SKM-1 treated with dmso at 0.1 percent for 144 hours (cell line): ENCODE measurements around the gene ZNF526.
"Not testable (repeated sequence)": the region's sequence is repeated elsewhere in the genome, so short reads cannot be mapped to it uniquely, and the experiment has no call there.

ENCODE experiments used
- DNase-seq: peaks from one replicate; lab custom pipeline; 2025; ENCODE audit not compliant: unreplicated experiment; lab: John Stamatoyannopoulos, UW

The ZNF526 gene

DNA sequence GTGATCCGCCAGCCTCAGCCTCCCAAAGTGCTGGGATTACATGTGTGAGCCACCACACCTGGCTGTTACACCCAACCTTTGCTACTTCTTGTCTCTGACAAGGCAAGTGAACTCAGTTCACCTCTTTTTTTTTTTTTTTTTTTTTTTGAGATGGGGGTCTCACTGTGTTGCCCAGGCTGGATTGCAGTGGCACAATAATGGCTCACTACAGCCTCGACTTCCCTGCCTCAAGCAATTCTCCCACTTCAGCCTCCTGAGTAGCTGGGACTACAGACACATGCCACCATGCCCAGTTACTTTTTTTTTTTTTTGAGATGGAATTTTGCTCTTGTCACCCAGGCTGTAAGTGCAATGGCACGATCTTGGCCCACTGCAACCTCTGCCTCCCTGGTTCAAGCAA lies 37.7 kb downstream of the ZNF526 start:
- not testable (repeated sequence) for DNase-seq

DNA sequence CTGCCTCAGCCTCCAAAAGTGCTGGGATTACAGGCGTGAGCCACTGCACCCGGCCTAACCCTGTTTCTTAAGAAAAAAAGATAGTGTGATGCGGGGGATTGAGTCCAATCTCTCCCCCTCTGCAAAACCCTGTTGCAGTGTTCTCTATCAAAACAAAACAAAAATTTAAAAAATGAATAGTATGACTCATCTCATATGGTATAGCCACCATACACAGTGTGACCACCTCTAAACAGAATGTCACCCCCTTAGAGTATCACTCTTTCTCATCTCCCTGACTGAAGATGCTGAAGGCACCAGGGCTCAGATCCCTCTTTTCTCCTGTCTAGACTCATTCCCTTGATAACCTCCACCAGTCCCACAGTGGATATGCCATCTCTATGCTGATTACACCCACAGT lies 41.7 kb downstream of the ZNF526 start:
- DNase-seq, result no peak

DNA sequence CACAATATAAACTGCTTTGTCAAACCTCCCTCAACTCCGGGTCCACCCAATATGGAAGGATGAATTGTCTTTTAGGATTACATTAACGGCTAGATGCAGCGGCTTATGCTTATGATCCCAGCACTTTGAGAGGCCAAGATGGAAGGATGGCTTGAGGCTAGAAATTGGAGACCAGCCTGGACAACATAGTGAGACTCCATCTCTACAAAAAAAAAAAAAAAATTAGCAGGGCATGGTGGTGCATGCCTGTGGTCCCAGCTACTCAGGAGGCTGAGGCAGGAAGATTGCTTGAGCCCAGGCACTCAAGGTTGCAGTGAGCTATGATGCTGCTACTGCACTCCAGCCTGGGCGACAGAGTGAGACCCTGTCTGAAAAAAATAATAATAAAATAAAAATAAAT lies 46.0 kb downstream of the ZNF526 start:
- DNase-seq, result not testable (repeated sequence)

DNA sequence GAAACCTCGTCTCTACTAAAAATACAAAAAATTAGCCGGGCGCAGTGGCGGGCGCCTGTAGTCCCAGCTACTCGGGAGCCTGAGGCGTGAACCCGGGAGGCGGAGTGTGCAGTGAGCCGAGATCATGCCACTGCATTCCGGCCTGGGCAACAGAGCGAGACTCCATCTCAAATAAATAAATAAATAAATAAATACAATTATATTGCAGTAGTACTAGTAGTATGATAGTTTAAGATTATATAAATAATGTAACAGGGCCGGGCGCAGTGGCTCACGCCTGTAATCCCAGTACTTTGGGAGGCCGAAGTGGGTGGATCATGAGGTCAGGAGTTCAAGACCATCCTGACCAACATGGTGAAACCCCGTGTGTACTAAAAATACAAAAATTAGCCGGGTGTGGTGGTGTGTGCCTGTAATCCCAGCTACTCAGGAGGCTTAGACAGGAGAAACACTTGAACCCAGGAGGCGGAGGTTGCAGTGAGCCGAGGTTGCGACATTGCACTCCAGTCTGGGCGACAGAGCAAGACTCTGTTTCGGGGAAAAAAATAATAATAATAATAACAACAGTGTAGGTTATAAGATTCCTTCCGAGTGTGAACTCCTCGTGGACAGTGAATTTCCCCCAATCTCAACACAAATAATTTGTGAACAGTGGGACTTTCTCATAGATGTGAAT lies 47.0 kb downstream of the ZNF526 start:
- not testable (repeated sequence) for DNase-seq

DNA sequence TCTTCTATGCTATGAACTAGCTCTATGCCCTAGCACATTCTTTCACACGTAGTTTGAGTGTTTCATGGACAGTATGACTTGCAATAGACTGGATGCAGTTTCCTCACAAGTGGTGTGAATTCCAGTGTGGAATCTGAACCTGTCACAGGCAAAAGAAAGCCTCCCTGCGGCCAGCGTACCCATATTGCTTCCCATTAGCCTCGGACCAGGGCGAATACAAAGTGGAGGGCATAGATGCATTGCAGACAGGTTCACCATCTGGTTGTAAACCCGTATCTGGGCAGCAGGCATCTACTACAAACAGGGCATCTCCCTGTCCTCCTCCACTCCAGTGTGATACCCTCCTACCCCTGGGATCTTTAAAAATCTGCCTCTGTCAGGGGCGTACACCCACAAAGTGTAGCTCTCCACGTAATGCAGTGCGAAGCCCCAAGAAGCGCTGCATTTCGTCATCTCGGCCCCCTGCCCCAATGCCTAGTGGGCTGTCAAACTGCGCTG lies 47.6 kb downstream of the ZNF526 start:
- DNase-seq, result no peak

DNA sequence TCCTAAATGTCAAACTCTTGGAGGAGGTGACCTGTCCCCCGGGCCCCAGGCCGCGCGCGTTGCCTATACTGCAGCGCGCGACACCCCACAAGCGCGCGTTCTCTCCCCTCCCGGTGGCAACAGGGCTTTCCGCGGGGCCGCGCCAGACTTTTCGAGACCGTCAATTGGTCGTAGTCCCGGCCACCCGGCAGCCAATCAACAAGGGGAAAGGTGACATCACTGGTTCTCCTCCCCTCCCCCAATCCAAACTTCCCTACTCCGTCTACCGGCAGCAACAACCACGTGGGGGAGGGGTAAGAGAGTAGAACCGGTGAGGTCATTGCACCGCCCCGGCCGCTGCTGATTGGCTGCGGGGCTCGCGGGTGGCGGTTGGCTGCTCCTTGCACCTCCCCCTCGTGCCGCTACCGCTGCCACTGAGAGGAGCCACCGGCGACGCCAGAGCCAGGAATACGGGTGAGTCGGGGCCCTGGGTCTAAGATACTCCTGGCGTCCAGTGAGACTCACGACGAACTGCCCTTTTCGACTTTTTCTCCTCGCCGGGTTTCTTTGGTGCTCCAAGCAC lies 48.1 kb downstream of the ZNF526 start:
- peak; percentile 90 for DNase-seq

DNA sequence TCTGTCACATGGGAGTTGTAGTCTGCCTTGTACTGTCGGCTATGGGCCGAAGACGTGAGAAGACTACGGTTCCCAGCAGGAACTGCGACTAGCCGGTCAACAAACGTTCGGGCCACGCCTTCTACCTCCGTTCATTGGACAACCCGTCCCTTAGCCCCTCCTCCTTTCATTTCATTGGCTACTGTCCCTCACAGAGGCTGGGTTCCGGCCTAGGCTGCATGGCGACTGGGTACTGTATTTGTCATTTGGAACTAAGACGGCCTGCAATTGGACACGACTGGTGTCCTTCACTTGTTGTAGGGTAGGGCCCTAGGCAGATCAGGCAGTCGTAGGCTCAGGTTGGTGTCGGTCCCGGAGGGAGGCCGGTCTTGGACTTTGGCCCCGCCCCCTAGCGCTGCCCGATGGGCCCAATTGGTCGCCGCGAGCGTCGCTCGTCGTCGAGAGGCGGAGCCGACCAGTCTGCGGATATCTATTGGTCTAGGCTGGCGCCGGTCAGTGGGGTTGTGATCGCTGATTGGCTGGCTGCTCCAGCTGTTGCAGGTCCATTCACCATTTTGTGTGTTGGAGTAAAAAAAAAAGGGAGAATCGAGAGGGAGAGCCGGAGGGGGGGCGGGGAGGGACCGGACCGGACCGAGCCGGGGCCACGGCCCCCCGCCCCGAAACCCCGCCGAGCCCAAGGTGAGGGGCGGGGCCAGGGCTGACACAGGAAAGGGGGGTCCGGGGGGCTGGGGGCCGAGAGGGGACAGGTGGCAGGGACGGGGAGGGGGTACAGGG lies 48.8 kb downstream of the ZNF526 start, which contains the start of gene CIC:
TSS of gene CIC (plus strand) at position 549 of the 774 bp plus-strand sequence. CDS start 2,532 bp downstream, outside the sequence.
- DNase-seq, result peak; percentile 96

DNA sequence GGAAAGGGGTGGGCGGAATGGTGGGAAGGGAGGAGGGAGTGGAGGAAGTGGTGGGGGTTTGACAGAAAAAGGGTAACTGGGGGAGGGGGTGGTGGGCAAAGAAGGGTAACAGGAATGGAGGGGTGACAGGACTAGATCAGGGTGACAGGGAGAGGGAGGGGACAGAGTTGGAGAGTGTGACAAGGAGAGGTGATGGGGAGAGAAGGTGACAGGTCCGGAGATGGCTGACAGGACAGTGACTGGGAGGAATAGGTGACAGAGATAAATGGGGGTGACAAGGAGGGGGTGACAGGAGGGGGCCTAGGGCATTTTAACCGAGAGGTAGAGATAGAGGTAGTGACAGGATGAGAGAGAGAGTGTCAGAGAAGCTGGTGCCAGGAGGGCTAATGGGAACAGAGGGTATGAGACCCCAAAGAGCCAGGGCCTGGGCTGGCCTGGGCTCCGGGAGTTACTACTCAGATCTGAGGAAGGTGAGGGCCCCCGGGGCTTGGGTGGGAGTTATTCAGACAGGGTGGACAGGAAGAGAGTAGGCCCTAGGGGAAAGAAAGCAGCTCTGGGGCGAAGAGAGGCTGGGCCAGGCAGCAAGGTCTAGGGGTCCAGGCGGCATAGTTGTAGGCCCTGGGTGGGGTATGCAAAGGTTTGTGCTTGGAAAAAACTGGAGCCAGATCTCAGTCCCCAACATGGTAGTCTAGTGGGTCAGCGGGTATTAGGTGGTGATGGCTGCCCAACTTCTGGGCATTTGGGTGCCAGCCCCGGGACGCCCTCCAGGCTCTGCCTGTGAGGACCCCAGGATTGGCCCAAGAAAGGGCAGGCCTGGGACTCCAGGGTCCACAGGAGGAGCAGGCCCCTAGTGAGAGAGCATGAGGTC lies 49.6 kb downstream of the ZNF526 start:
- DNase-seq, result no peak

DNA sequence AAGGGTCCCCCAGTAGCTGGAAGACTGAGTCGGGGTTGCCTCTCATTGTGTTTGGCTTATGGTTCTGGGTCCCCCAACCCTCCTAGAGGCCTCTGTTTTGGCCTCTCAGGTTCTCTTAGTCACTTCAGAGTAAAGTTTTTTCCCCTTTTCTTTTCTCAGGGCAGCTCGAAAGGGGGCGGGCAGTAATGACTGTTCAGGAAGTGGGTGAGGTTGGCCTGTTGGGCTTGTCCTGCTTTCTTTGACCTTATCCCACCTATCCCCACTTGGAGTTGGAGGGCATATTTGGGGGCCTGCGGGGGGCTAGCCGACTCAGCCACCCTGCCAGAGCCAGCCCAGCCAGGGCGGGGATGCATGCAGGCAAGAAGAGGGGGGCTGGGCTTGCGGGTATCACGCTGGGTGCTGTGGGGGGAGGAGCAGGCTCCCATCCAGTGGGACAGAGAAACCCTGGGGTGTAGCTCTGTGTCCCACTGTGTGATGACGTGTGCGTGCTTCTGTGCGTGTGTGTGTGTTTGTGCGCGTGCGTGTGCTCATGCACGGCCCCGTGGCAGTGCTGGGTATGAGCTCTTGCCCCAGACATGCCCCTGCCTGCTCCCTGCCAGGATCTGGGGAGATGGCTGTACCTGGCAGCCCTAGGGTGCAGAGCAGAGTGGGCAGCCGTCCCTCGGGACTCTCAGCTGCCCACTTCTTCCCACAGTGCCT lies 50.4 kb downstream of the ZNF526 start:
- DNase-seq, result no peak

DNA sequence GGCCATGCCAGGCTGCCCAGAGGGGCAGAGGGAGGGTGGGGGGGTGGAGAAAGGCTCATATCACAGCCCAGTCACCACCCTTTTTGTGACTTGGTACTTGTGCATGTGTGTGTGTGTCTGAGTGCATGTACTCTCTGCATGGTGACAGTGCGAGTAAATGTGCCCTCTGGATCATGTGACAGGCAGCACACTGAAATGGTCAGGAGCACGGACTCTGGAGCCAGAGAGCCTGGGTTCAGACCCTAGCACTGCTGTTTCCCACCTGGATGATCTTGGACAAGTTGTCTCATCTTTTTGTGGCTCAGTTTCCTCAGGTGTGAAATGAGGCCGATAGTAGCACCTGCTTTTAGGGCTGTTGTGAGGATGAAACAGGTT lies 50.9 kb downstream of the ZNF526 start:
- DNase-seq, result no peak

DNA sequence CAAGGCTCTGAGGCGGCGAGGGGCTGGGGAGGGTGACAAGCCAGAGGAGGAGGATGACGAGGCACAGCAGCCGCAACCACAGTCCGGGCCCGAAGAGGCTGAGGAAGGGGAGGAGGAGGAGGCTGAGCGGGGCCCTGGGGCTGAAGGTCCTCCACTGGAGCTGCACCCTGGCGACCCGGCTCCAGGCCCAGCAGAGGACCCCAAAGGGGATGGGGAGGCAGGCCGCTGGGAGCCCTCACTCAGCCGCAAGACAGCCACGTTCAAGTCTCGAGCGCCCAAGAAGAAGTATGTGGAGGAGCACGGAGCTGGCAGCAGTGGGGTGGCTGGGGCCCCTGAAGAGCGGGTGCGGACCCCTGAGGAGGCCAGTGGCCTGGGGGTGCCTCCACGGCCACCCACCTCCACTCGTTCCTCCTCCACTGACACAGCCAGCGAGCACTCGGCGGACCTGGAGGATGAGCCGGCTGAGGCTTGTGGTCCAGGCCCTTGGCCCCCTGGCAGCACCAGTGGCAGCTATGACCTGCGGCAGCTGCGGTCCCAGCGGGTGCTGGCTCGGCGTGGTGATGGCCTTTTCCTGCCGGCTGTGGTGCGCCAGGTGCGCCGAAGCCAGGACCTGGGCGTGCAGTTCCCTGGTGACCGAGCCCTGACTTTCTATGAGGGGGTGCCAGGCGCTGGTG lies 51.9 kb downstream of the ZNF526 start:
- DNase-seq, result no peak

DNA sequence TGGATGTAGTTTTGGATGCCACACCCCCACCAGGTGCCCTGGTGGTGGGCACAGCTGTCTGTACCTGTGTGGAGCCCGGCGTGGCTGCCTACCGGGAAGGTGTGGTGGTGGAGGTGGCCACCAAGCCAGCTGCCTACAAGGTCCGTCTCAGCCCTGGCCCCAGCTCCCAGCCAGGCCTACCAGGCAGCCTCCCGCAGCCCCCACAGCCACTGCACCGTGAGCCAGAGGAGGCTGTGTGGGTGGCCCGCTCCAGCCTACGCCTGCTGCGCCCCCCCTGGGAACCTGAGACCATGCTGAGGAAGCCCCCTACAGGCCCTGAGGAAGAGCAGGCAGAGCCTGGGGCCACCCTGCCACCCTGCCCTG lies 52.4 kb downstream of the ZNF526 start:
- DNase-seq, result no peak

DNA sequence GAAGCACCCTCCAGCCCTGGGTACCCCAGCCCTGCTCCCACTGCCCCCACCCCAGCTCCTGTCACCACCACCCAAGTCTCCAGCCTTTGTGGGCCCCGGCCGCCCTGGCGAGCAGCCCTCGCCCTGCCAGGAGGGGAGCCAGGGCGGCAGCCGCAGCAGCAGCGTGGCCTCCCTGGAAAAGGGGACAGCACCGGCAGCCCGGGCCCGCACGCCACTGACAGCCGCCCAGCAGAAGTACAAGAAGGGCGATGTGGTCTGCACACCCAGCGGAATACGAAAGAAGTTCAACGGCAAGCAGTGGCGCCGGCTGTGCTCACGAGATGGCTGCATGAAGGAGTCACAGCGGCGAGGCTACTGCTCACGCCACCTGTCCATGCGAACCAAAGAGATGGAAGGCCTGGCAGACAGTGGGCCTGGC lies 52.9 kb downstream of the ZNF526 start:
- DNase-seq, result no peak

DNA sequence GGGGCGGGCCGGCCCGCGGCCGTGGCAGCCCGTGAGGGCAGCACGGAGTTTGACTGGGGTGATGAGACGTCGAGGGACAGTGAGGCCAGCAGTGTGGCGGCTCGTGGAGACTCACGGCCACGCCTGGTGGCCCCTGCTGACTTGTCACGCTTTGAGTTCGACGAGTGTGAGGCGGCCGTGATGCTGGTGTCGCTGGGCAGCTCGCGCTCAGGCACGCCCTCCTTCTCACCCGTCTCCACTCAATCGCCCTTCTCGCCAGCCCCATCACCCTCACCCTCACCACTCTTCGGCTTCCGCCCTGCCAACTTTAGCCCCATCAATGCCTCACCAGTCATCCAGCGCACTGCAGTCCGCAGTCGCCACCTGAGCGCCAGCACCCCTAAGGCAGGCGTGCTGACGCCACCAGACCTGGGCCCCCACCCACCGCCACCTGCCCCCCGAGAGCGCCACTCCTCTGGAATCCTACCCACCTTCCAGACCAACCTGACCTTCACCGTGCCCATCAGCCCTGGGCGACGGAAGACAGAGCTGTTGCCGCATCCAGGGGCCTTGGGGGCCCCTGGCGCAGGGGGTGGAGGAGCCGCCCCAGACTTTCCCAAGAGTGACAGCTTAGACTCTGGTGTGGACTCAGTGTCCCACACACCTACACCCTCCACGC lies 53.4 kb downstream of the ZNF526 start:
- no peak for DNase-seq

DNA sequence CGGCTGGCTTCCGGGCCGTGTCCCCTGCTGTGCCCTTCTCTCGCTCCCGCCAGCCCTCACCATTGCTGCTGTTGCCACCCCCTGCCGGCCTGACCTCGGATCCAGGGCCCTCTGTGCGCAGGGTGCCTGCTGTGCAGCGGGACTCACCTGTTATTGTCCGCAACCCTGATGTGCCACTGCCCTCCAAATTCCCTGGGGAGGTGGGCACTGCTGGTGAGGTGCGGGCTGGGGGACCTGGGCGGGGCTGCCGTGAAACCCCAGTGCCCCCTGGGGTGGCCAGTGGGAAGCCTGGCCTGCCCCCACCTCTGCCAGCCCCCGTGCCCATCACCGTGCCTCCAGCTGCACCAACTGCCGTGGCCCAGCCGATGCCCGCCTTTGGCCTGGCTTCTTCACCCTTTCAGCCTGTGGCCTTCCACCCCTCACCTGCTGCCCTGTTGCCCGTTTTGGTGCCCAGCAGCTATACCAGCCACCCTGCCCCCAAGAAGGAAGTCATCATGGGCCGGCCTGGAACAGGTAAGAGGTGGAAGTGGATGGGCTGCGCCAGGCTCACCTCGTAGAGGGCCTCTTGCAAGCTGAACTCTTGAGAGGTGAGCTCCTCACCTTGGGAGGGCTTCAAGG lies 54.1 kb downstream of the ZNF526 start:
- DNase-seq, result no peak

DNA sequence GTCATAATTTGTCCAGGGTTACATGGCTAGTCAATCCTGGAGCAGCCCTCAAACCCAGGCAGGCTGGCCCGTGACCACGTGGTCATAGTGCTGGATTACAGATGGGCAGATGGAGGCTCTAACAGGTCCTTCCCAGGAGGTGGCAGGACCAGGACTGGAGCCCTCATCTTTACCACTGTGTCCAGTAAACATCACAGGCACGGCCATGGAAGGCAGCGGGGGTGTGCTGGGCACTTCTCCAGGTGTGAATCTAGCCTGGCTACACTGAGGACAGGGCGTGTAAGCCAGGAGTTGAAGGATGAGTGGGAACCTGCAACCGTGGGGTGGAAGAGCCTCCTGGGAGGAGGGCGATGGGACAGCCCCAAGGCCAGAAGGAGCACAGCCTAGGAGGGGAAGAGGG lies 55.0 kb downstream of the ZNF526 start:
- no peak for DNase-seq

DNA sequence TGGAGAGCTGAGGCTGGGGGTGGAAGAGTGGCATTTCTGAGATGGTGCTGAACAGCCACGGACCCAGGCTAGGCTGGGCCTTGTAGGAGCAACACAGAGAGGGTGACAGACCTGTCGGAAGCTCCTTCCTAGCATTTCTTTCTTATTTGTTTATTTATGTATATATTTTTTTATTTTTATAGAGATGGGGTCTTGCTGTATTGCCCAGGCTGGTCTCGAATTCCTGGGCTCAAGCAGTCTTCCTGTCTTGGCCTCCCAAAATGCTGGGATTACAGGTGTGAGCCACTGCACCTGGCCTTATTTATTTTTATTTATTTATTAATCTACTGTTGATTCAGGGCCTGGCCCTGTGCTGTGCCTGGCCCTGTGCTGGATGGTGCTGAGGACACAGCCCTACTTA lies 55.4 kb downstream of the ZNF526 start:
- no peak for DNase-seq

DNA sequence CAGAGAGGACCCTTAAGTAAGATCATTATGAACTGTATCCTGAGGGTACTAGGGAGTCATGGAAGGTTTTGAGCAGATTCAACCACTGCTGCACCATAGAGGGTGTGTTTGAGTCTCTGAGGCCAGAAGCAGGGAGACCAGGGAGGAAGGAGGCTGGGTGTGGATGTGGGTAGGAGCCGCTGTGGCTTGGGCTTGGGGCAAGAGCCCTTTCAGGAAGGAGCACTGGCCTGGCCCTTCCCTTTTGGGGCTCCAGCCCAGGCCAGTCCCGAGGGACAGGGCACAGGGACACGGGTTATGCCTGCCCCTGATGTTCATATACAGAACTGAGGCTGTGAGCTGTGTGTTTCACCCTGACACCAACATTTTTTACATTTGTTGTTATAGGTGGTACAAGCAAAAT lies 56.2 kb downstream of the ZNF526 start:
- no peak for DNase-seq

DNA sequence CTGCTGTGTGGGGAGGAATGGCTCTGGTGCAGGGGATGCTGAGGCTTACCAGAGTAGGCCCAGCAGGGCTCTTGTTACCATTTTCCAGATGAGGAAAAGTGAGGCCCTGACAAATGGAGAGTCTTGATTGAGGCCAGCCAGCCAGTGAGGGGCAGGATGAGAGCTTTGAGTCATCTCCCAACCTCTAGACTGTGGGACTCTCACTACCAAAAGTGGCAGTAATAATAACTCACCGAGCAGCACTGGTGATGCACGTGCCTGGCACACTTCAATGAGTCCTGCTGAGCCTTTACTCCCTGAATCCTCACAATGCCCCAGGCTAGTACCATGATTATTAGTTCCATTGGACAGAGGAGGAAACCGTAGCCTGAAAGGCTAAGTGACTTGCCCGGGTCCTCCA lies 56.7 kb downstream of the ZNF526 start:
- no peak for DNase-seq
